PC-9 (cell line): Measurements from ENCODE around the gene ATXN1.

Source experiments
- EZH2 ChIP-seq: fragments of 200-600 bp; sonication (generic); IDR thresholded peaks from 2 replicates; pipeline ENCODE4 v1.8.0; 2017; ENCODE audit warnings: antibody characterized with exemption, low read depth
- TF ChIP-seq, protein P1 (sequence below): fragments of 200-600 bp; sonication (generic); conservative IDR thresholded peaks from 2 replicates; pipeline ENCODE4 v1.6.1; 2017; ENCODE audit warnings: mixed run types, antibody characterized with exemption, mild to moderate bottlenecking, moderate library complexity

DNA sequence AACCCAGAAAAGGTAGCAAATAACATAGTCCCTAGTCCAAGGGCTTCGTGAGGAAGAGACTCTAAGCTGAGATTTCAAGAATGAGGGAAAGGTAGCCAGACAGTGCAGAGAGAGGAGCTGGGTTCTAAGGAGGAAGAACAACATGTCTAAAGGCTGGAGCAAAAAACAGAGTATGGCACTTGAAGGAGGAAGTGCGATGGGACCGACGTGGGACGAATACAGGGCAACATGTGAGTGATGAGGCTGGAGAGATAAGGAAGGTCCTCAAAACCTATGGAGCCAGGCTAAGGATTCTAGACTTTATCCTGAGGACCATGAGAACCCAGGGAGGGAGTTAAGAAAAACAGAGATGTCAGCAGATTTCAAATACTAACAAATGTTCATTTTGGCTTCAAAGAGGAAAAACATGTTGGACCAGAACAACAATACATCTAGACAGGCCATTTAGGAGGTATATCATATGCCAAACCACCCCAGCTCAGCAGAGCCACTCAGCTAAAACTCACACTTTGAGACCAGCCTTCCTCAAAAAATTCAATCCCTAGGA lies 17.5 kb downstream of the ATXN1 start:
- TF ChIP-seq EZH2, result no peak
- TF ChIP-seq, protein P1, sequence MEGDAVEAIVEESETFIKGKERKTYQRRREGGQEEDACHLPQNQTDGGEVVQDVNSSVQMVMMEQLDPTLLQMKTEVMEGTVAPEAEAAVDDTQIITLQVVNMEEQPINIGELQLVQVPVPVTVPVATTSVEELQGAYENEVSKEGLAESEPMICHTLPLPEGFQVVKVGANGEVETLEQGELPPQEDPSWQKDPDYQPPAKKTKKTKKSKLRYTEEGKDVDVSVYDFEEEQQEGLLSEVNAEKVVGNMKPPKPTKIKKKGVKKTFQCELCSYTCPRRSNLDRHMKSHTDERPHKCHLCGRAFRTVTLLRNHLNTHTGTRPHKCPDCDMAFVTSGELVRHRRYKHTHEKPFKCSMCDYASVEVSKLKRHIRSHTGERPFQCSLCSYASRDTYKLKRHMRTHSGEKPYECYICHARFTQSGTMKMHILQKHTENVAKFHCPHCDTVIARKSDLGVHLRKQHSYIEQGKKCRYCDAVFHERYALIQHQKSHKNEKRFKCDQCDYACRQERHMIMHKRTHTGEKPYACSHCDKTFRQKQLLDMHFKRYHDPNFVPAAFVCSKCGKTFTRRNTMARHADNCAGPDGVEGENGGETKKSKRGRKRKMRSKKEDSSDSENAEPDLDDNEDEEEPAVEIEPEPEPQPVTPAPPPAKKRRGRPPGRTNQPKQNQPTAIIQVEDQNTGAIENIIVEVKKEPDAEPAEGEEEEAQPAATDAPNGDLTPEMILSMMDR, result no peak
